Activated CD4-positive, alpha-beta T cell treated with anti-CD3 and anti-CD28 coated beads, Interleukin-2, Interleukin-4, amounts not matched to agents 100 ng/mL and 50 ng/mL, durations not matched to agents 16 hours and 8 hours (primary cell): ENCODE measurements around the gene USP47.

Experiments used
- DNase-seq: peaks from one replicate; pipeline ENCODE4 v3.0.0-alpha.2; 2020; ENCODE audit warnings: low spot score

Gene USP47

GRCh38 chr11:11867720-11868119 lies 25.9 kb downstream of the USP47 start:
- no peak for DNase-seq

GRCh38 chr11:11871991-11872401 lies 30.2 kb downstream of the USP47 start:
- DNase-seq: no peak

- no peak for DNase-seq
These were observed 34.7 kb downstream of the USP47 start for GRCh38 chr11:11876458-11876857.

GRCh38 chr11:11880179-11880578 lies 38.4 kb downstream of the USP47 start:
- no peak for DNase-seq

GRCh38 chr11:11882539-11882938 lies 40.8 kb downstream of the USP47 start:
- DNase-seq: no peak

GRCh38 chr11:11884351-11884750 lies 42.6 kb downstream of the USP47 start:
- no peak for DNase-seq

- DNase-seq: peak; percentile 39
These were observed 43.2 kb downstream of the USP47 start for GRCh38 chr11:11884774-11885481.

GRCh38 chr11:11894486-11894885 lies 52.7 kb downstream of the USP47 start:
- DNase-seq: no peak

GRCh38 chr11:11895672-11896071 lies 53.9 kb downstream of the USP47 start:
- no peak for DNase-seq

- no peak for DNase-seq
These were observed 56.9 kb downstream of the USP47 start for GRCh38 chr11:11898648-11899047.

- no peak for DNase-seq
These were observed 57.6 kb downstream of the USP47 start for GRCh38 chr11:11899401-11899800.

- no peak for DNase-seq
These were observed 60.2 kb downstream of the USP47 start for GRCh38 chr11:11901929-11902328.

- no peak for DNase-seq
These were observed 68.0 kb downstream of the USP47 start for GRCh38 chr11:11909727-11910126.

- DNase-seq: no peak
These were observed 68.8 kb downstream of the USP47 start for GRCh38 chr11:11910541-11910940.

GRCh38 chr11:11913395-11913794 lies 71.6 kb downstream of the USP47 start:
- DNase-seq: no peak

- no peak for DNase-seq
These were observed 73.9 kb downstream of the USP47 start for GRCh38 chr11:11915625-11916024.

- DNase-seq: no peak
These were observed 75.2 kb downstream of the USP47 start for GRCh38 chr11:11916981-11917399.

- no peak for DNase-seq
These were observed 82.1 kb downstream of the USP47 start for GRCh38 chr11:11923828-11924227.

GRCh38 chr11:11929920-11930319 lies 88.1 kb downstream of the USP47 start:
- DNase-seq: no peak

- peak; percentile 33 for DNase-seq
These were observed 89.8 kb downstream of the USP47 start for GRCh38 chr11:11931461-11932055.

GRCh38 chr11:11935536-11935935 lies 93.8 kb downstream of the USP47 start:
- DNase-seq: no peak

GRCh38 chr11:11937433-11937832 lies 95.7 kb downstream of the USP47 start:
- DNase-seq: no peak

- DNase-seq: no peak
These were observed 96.2 kb downstream of the USP47 start for GRCh38 chr11:11937957-11938356.

- no peak for DNase-seq
These were observed 98.8 kb downstream of the USP47 start for GRCh38 chr11:11940551-11940950.
